Femur (tissue), 1 donor: ENCODE measurements around the gene RHEB.
"Not testable (repeated sequence)": the region's sequence is repeated elsewhere in the genome, so short reads cannot be mapped to it uniquely, and the experiment has no call there.

Experiments used
- DNase-seq: peaks from one replicate; pipeline ENCODE4 v3.0.0-alpha.2; 2017

The RHEB gene

GRCh38 chr7:151519765-151520418 lies at the start of gene RHEB:
Gene RHEB, minus strand, starts transcription at chr7:151519895. Its CDS starts 384 bp downstream, at chr7:151519511.
- DNase-seq, result peak; percentile 100

- no peak for DNase-seq
These were observed 47.2 kb upstream of the RHEB start for GRCh38 chr7:151566897-151567320.

DNA sequence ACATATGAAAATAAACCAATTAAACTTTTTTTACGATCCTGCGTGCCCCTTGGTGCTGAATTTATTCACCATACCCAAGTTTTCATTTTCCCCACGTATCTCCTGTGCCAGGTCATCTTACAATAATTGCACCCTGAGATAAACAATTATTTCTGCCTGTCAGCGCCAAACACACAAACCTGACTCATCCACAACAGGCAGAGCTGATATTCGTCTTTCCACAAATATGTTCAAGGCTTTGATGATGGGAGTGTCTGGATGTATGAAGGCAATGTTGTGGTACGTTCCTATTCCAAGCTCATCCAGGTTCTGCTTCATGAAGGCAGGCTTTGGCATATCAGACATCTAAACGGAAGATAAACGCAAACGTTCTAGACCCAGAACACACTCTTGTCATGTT lies 45.8 kb upstream of the RHEB start:
- DNase-seq, result no peak

- DNase-seq, result no peak
These were observed 40.5 kb upstream of the RHEB start for GRCh38 chr7:151560243-151560642.

DNA sequence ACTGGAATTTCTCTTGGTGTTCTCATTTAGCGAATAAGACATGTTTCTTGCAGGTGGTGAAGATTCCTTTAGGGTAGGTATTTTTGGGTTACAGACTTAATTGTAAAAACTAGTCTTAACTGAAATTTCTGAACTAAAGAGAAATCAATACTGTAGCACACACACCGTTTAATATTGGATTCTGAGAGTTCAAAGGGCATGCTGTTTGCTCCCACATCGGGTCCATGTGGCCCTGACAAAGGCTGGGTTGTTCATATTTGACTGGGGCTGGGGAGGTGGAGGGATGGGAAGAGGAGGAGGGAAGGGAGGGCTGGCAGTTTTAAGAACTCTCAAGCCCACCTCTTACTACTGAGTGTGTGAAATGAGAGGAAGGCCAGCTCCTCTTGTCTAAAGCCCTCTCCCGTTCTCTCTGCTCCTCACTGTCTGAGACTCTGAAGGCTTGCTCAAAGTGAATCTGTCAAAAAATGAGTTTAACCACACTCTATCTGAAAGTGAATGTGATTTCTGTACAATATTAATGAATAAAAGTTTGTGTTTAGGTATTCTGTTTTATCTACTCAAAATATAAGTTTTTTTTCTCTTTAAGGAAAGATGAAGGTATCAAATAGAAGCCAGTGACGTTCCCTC lies 40.0 kb upstream of the RHEB start:
- DNase-seq, result no peak

GRCh38 chr7:151558575-151558974 lies 38.9 kb upstream of the RHEB start:
- DNase-seq, result no peak

GRCh38 chr7:151556592-151556991 lies 36.9 kb upstream of the RHEB start:
- DNase-seq, result no peak

GRCh38 chr7:151553356-151553755 lies 33.7 kb upstream of the RHEB start:
- DNase-seq, result no peak

DNA sequence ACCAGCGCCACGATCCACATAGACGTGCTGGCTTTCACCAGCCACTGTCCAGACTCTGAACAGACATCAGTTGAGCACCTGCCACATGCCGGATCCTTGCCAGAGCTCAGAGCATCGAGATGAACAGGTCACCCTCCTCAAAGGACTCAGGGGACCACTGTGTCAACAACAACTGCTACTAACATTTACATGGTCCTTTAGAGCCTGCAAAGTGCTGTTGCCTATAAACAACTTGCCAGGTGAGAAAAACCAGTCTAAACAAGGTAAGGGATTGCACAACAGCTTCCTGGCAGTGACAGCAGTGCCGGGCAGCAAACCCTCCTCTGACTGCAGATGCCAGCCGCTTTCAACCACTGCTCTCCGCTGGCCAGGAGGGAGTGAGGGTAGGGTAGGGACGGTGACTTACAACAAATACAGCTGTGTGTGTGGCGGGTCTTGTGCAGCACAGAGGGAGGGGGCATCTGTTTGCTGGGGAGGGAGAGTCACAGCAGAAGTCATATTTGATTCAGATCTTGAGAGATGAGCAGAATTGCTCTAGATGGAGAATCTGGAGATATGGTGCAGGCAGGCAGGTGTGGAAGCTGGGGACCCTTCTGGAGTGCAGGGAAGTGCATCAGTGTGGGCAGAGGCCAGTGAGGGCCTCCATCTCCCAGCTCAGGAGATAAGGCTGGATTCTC lies 32.8 kb upstream of the RHEB start:
- no peak for DNase-seq

- DNase-seq, result no peak
These were observed 32.1 kb upstream of the RHEB start for GRCh38 chr7:151551820-151552219.

- DNase-seq, result no peak
These were observed 31.1 kb upstream of the RHEB start for GRCh38 chr7:151550656-151551286.

- DNase-seq, result no peak
These were observed 29.9 kb upstream of the RHEB start for GRCh38 chr7:151549644-151550043.

DNA sequence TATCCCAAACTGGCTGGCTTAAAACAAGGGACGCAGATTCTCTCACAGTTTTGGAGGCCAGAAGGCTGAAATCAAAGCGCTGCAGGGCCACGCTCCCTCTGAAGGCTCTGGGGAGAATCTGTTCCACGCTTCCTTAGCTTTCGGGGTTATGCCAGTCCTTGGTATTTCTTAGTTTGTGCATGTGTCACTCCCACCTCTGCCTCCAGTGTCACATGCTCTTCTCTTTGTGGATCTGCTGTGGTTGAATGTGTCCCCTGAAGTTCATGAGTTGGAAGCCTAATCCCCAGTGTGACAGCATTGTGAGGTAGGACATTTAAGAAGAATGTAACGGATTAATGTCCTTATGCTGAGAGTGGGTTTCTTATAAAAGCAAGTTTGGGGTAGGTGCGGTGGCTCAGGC lies 29.4 kb upstream of the RHEB start:
- no peak for DNase-seq

GRCh38 chr7:151544183-151544582 lies 24.5 kb upstream of the RHEB start:
- DNase-seq, result no peak

GRCh38 chr7:151542606-151543130 lies 23.0 kb upstream of the RHEB start:
- DNase-seq, result no peak

DNA sequence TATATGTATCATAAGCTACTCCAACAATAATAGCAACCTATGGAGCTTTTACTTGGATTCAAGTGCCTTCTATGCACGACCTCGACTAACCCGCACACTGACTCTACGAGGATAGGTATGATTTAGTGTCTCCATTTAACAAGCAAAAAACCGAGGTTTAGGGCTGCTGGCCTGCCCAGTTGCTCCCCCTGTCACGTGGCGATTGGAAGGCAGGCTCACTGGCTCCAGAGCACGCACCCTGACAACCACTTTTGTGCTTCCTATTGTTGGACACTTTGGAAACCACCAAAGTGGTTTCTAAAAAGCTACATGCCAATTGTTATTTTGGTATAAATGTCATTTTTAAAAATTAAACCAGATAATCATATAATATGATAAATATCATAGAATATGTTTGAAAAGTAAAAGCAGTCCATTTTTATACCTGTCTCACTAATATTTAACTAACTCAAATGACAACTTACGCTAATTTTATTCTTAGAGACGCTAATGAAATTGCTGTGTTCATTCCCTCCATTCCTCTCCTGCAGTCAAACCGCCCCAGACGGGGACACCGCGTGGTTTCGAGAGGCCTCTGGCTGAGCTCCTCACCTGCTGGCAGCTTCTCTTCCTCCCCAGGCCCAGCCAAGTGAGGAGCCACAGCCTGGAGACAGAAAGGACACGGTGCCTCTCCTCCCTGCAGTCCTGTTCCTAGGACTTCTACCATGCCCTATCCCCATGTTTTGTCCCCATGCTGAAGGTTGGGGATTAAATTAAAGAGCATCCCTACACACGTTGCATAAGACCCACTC lies 22.2 kb upstream of the RHEB start:
- DNase-seq, result no peak

GRCh38 chr7:151540146-151540545 lies 20.5 kb upstream of the RHEB start:
- DNase-seq, result no peak

- no peak for DNase-seq
These were observed 19.5 kb upstream of the RHEB start for GRCh38 chr7:151539088-151539671.

GRCh38 chr7:151537818-151538561 lies 18.3 kb upstream of the RHEB start:
- DNase-seq, result peak; percentile 65

DNA sequence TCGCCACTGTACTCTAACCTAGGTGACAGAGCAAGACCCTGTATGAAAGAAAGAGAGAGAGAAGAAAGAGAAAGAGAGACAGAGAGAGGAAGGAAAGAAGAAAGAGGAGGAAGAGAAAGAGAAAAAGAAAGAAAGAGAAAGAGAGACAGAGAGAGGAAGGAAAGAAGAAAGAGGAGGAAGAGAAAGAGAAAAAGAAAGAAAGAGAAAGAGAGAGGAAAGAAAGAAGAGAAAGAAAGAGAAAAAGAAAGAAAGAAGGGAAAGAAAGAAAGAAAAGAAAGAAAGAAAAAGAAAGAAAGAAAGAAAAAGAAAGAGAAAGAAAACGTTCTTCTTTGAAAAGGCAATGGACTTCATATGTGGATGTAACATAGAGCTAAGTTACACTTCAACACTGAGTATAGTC lies 16.5 kb upstream of the RHEB start:
- not testable (repeated sequence) for DNase-seq

DNA sequence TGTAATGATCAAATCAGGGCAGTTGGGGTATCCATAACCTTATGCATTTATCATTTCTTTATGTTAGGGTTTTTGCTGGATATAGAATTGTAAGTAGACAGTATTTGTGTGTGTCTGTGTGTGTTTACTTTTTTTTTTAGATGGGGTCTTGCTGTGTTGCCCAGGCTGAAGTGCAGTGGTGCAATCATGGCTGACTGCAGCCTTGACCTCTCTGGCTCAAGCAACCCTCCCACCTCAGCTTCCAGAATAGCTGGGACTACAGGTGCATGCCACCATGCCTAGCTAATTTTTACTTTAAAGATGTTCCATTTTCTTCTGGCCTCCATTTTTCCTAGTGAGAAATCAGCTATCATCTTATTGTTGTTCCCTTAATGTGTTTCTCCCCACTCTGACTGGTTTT lies 10.1 kb upstream of the RHEB start:
- no peak for DNase-seq

GRCh38 chr7:151524845-151525244 lies 5.2 kb upstream of the RHEB start:
- DNase-seq, result no peak
